SK-N-SH (cell line): ENCODE data around the gene IRF2. TPM values are rescaled to one million over a fixed set of nuclear protein-coding genes. Genes with fewer than 3 reads are reported as not detected.

Experiments
- CTCF ChIA-PET: fragments of 300-600, 350-600 bp; formaldehyde crosslinking; extraction: SDS; loops from one replicate; lab custom pipeline; 2021; lab: Yijun Ruan, JAX
- POLR2A ChIA-PET: fragments of 350-600 bp; sonication (Branson Sonifier 250); formaldehyde crosslinking; extraction: SDS; loops from one replicate; lab custom pipeline; 2020; ENCODE audit warnings: antibody characterized with exemption, inconsistent platforms; lab: Yijun Ruan, JAX
- DNase-seq: peaks from one replicate; pipeline ENCODE4 v3.0.0; 2012
- H2AFZ ChIP-seq: fragments of 200-600 bp; sonication (generic); 2 replicates; pipeline ENCODE4 v1.8.1; 2016; ENCODE audit warnings: antibody characterized with exemption, mild to moderate bottlenecking, low read depth
- H3F3A ChIP-seq: fragments of 200-600 bp; sonication (generic); replicated peaks from 2 replicates; pipeline ENCODE3; 2016; ENCODE audit warnings: antibody characterized with exemption, mild to moderate bottlenecking; ENCODE audit not compliant: insufficient read depth
- H3K27ac ChIP-seq, 2 experiments: fragments of 200-500 bp in 1 of 2; fragments of 200-600 bp in 1 of 2; sonication (Bioruptor generic) in 1 of 2; sonication (generic), shearing (Covaris generic) in 1 of 2; 2 replicates each; pipeline versions ENCODE4 v1.5.1 to v1.6.1; 2014 to 2016; ENCODE audit warnings: low read depth in 2 of 2, inconsistent platforms in 1 of 2, low read length in 1 of 2, mild to moderate bottlenecking in 1 of 2, mixed read lengths in 1 of 2
- H3K27me3 ChIP-seq: fragments of 200-600 bp; sonication (generic), shearing (Covaris generic); 2 replicates; pipeline ENCODE4 v1.6.1; 2016; ENCODE audit warnings: mixed run types; ENCODE audit not compliant: insufficient read depth
- H3K36me3 ChIP-seq, 2 experiments: fragments of 200-500 bp in 1 of 2; fragments of 200-600 bp in 1 of 2; sonication (Bioruptor generic) in 1 of 2; sonication (generic) in 1 of 2; replicated peaks in 1 of 2; 2 replicates each; pipeline versions ENCODE3 to v1.5.1; 2014 to 2016; ENCODE audit warnings: low read length in 1 of 2, mild to moderate bottlenecking in 1 of 2; ENCODE audit not compliant: insufficient read depth in 2 of 2, control insufficient read depth in 1 of 2
- H3K4me1 ChIP-seq, 2 experiments: fragments of 200-500 bp in 1 of 2; fragments of 200-600 bp in 1 of 2; sonication (Bioruptor generic) in 1 of 2; sonication (generic), shearing (Covaris generic) in 1 of 2; 2 replicates each; pipeline versions ENCODE4 v1.5.1 to v1.6.1; 2014 to 2016; ENCODE audit warnings: low read depth in 1 of 2, low read length in 1 of 2, mixed run types in 1 of 2; ENCODE audit not compliant: insufficient read depth in 2 of 2, control insufficient read depth in 1 of 2
- H3K4me2 ChIP-seq: fragments of 200-600 bp; sonication (generic), shearing (Covaris generic); 2 replicates; pipeline ENCODE4 v1.6.1; 2017; ENCODE audit warnings: mixed run types
- H3K4me3 ChIP-seq, 2 experiments: fragments of 200-500 bp in 1 of 2; fragments of 200-600 bp in 1 of 2; sonication (Bioruptor generic) in 1 of 2; sonication (generic), shearing (Covaris generic) in 1 of 2; 2 replicates each; pipeline versions ENCODE4 v1.5.1 to v1.8.1; 2014 to 2016; ENCODE audit warnings: low read depth in 2 of 2, inconsistent platforms in 1 of 2, low read length in 1 of 2, mild to moderate bottlenecking in 1 of 2, mixed read lengths in 1 of 2, moderate library complexity in 1 of 2
- H3K79me2 ChIP-seq: fragments of 200-600 bp; sonication (generic); 2 replicates; pipeline ENCODE4 v1.8.1; 2017; ENCODE audit warnings: mild to moderate bottlenecking; ENCODE audit not compliant: insufficient read depth
- H3K9ac ChIP-seq: fragments of 200-600 bp; sonication (generic); 2 replicates; pipeline ENCODE4 v1.6.1; 2017; ENCODE audit warnings: mixed run types
- H3K9me2 ChIP-seq: fragments of 200-600 bp; sonication (generic); 2 replicates; pipeline ENCODE4 v1.6.1; 2017; ENCODE audit warnings: mixed run types
- H3K9me3 ChIP-seq: fragments of 200-600 bp; sonication (generic); 2 replicates; pipeline ENCODE4 v1.6.1; 2017; ENCODE audit warnings: mixed run types, mild to moderate bottlenecking, moderate library complexity
- H4K20me1 ChIP-seq: fragments of 200-600 bp; sonication (generic); 2 replicates; pipeline ENCODE4 v1.6.1; 2017; ENCODE audit warnings: mild to moderate bottlenecking, mixed run types; ENCODE audit not compliant: insufficient read depth
- CHD2 ChIP-seq: fragments of 150-350 bp; IDR thresholded peaks from 2 replicates; pipeline ENCODE4 v1.6.1; 2018; ENCODE audit warnings: low read length; ENCODE audit not compliant: partially characterized antibody
- ELF1 ChIP-seq: IDR thresholded peaks from 2 replicates; pipeline ENCODE4 v1.4.0; 2012
- EP300 ChIP-seq, 2 experiments: IDR thresholded peaks; 2 replicates each; pipeline versions ENCODE4 v1.4.0 to v1.6.1; 2012; ENCODE audit warnings: borderline replicate concordance in 1 of 2, low read depth in 1 of 2, low read length in 1 of 2
- FOXM1 ChIP-seq: IDR thresholded peaks from 2 replicates; pipeline ENCODE4 v1.4.0; 2012; ENCODE audit warnings: low read depth, mild to moderate bottlenecking
- GATA2 ChIP-seq: sonication (generic); formaldehyde crosslinking; IDR thresholded peaks from 2 replicates; pipeline ENCODE4 v1.5.0; 2020; ENCODE audit warnings: mild to moderate bottlenecking, missing genetic modification reagents
- MEF2A ChIP-seq: IDR thresholded peaks from 2 replicates; pipeline ENCODE4 v1.4.0; 2012; ENCODE audit warnings: low read depth, borderline replicate concordance
- MXI1 ChIP-seq: IDR thresholded peaks from 2 replicates; pipeline ENCODE4 v1.6.1; 2012; ENCODE audit warnings: mild to moderate bottlenecking, low read depth, low read length, improper control_type of control experiment
- NFIC ChIP-seq: IDR thresholded peaks from 2 replicates; pipeline ENCODE4 v1.4.0; 2012; ENCODE audit warnings: borderline replicate concordance
- RFX5 ChIP-seq: IDR thresholded peaks from 2 replicates; pipeline ENCODE4 v1.6.1; 2012; ENCODE audit warnings: mild to moderate bottlenecking, improper control_type of control experiment, low read length
- SMC3 ChIP-seq: IDR thresholded peaks from 2 replicates; pipeline ENCODE4 v1.6.1; 2012; ENCODE audit warnings: low read depth, low read length, improper control_type of control experiment
- TAF1 ChIP-seq: IDR thresholded peaks from 2 replicates; pipeline ENCODE4 v1.6.1; 2012; ENCODE audit warnings: low read depth, mild to moderate bottlenecking, low read length, moderate library complexity, borderline replicate concordance
- TCF12 ChIP-seq: IDR thresholded peaks from 2 replicates; pipeline ENCODE4 v1.4.0; 2012
- WGBS: methylation state at CpG from one replicate; pipeline ENCODE4 v1.1.6; 2017; ENCODE audit warnings: low lambda C conversion rate; 5-methylcytosine and 5-hydroxymethylcytosine counted together
- polyA plus RNA-seq, 3 experiments: library from polyadenylated mRNA; depleted of rRNA; stranded (reverse); fragments of >200 nt; gene quantifications; 2 replicates each; pipeline ENCODE4 v1.2.3, GENCODE V29; 2012
- TF ChIP-seq, protein P1 (sequence below): fragments of 150-350 bp; IDR thresholded peaks from 2 replicates; pipeline ENCODE4 v1.6.1; 2016; ENCODE audit warnings: mild to moderate bottlenecking, low read depth, low read length
- TF ChIP-seq, protein P2 (sequence below): IDR thresholded peaks from 2 replicates; pipeline ENCODE4; 2012
- TF ChIP-seq, protein P3 (sequence below): IDR thresholded peaks from 2 replicates; pipeline ENCODE4 v1.4.0; 2012; ENCODE audit warnings: low read depth
- TF ChIP-seq, protein P4 (sequence below): fragments of 150-350 bp; IDR thresholded peaks from 2 replicates; pipeline ENCODE4 v1.6.1; 2017; ENCODE audit warnings: antibody characterized with exemption, low read length, low read depth, borderline replicate concordance
- TF ChIP-seq, protein P5 (sequence below): fragments of 200-600 bp; sonication (generic); IDR thresholded peaks from 2 replicates; pipeline ENCODE4 v1.6.1; 2017; ENCODE audit warnings: antibody characterized with exemption, mild to moderate bottlenecking, moderate library complexity

IRF2 gene
- polyA plus RNA-seq, 1 of the 3 experiments (the other 2 are of a cell fraction): 23.3 TPM

DNA sequence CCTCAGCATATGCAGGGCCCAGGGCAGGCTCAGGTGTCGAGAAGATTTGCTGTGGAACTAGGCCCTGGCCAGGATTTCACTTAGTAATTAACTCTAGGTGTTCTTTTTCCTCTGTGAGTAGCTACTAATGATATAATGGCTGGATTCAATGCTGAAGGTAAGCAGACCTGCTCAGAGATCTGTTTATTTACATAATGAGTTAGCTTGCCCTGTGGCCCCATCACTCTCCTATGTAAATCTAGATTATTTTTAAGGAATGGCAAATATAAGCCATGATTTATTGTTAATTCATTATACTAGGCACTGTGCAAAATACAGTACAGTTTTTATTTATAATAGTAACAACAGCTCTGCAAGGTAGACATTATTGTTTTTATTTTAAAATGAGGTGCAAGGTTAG, 117.2 kb downstream of the IRF2 start:
- CTCF ChIA-PET: interaction anchor here (1.0 to 1.3 kb wide), 2 partner anchors 14 to 93 kb away, joined by 3 to 5 read pairs; no protein-coding TSS in a partner anchor

DNA sequence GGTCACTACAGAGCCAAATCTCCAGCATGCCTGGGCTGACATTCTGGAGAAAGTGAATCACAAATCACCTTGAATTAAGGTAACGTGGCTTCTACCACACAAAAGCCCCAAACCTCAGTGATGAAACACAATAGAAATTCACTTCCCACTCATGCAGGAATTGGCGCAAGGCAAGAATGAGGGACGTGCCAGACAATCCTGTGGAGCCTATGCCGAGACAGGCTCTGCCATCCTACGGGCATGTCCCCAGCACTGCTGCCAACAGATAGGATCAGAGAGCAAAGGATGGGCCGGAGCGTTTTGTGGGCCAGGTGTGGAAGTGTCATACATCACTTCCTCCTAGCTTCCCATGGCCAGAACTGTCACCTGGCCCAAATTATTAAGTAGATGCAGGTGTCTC, 118.0 kb downstream of the IRF2 start:
- H3K79me2 ChIP-seq: no peaks in the 10 kb centered on the region
- H3F3A ChIP-seq: no peaks in the 10 kb centered on the region
- ChIA-PET POLR2A (no interaction called here), CTCF (interaction anchor here (1.0 to 1.3 kb wide), 2 partner anchors 13 to 92 kb away, joined by 3 to 5 read pairs; no protein-coding TSS in a partner anchor)
- H4K20me1 ChIP-seq: no peaks in the 10 kb centered on the region
- no peaks in the 10 kb centered on the region for H3K27me3 ChIP-seq
- no peaks in the 10 kb centered on the region for H3K36me3 ChIP-seq
- WGBS: 97% methylated on average over 7 of the region's 7 CpGs
- H3K4me1 ChIP-seq: peaks cover 4 to 25% of the 10 kb centered on the region in 2 experiments; a peak in 2 of 4 replicates
- no peak for DNase-seq
- H3K9me2 ChIP-seq: no peaks in the 10 kb centered on the region
- H3K9ac ChIP-seq: no peak overlapping the region
- H3K9me3 ChIP-seq: no peaks in the 10 kb centered on the region
- TF ChIP-seq MEF2A: no peak
- H3K27ac ChIP-seq: no peak overlapping the region
- H2AFZ ChIP-seq: no peak overlapping the region
- H3K4me3 ChIP-seq: no peak overlapping the region
- H3K4me2 ChIP-seq: no peak overlapping the region

More for the DNA sequence above, 117.2 kb downstream of the IRF2 start:
- TF ChIP-seq MXI1 (no peak), SMC3 (no peak), GATA2 (CRISPR knock-in tag) (no peak), TAF1 (no peak), FOXM1 (no peak)
- TF ChIP-seq, protein P1, sequence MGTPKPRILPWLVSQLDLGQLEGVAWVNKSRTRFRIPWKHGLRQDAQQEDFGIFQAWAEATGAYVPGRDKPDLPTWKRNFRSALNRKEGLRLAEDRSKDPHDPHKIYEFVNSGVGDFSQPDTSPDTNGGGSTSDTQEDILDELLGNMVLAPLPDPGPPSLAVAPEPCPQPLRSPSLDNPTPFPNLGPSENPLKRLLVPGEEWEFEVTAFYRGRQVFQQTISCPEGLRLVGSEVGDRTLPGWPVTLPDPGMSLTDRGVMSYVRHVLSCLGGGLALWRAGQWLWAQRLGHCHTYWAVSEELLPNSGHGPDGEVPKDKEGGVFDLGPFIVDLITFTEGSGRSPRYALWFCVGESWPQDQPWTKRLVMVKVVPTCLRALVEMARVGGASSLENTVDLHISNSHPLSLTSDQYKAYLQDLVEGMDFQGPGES: no peak
- Histone ChIP-seq H3K9me2 (no peaks in the 10 kb centered on the region), H3K9me3 (no peaks in the 10 kb centered on the region), H3F3A (no peaks in the 10 kb centered on the region), H3K79me2 (no peaks in the 10 kb centered on the region), H3K36me3 (no peaks in the 10 kb centered on the region), H3K27me3 (no peaks in the 10 kb centered on the region), H3K4me1 (peaks cover 4 to 25% of the 10 kb centered on the region in 2 experiments; a peak in 2 of 4 replicates), H3K4me3 (no peak overlapping the region), H4K20me1 (no peaks in the 10 kb centered on the region), H2AFZ (no peak overlapping the region), H3K9ac (no peak overlapping the region), H3K4me2 (no peak overlapping the region), H3K27ac (no peak overlapping the region)
- POLR2A ChIA-PET: no interaction called here
- 100% methylated on average over 1 of the region's 1 CpG for WGBS
- DNase-seq: no peak

DNA sequence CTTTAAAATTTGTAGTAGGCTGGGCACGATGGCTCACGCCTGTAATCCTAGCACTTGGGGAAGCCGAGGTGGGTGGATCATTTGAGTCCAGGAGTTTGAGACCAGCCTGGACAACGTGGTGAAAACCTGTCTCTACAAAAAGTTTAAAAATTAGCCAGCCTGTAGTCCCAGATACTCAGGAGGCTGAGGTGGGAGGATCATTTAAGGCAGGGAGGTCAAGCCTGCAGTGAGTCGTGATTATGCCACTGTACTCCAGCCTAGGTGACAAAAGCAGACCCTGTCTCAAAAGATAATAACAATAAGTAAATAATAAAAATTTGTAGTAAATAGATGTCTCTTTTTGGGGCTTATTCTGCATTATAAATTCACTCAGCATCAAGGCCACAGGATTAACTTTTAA, 118.5 kb downstream of the IRF2 start:
- Histone ChIP-seq H3K79me2 (no peaks in the 10 kb centered on the region), H4K20me1 (no peaks in the 10 kb centered on the region), H3K36me3 (no peaks in the 10 kb centered on the region), H3K4me2 (no peak overlapping the region), H3K27ac (peak overlapping the region in 1 of 2 experiments; percentile 56; a peak in 2 of 4 replicates), H3K4me3 (no peak overlapping the region), H3K9me2 (no peaks in the 10 kb centered on the region), H3K9me3 (no peaks in the 10 kb centered on the region), H3F3A (no peaks in the 10 kb centered on the region), H2AFZ (peak overlapping the region; percentile 76), H3K4me1 (peaks cover 4 to 25% of the 10 kb centered on the region in 2 experiments; a peak in 2 of 4 replicates), H3K27me3 (no peaks in the 10 kb centered on the region), H3K9ac (no peak overlapping the region)
- POLR2A ChIA-PET: no interaction called here
- CTCF ChIA-PET: no interaction called here
- no peak for DNase-seq
- 84% methylated on average over 5 of the region's 5 CpGs for WGBS
- TF ChIP-seq TCF12: no peak
- no peak for TF ChIP-seq CHD2
- TF ChIP-seq, protein P2, sequence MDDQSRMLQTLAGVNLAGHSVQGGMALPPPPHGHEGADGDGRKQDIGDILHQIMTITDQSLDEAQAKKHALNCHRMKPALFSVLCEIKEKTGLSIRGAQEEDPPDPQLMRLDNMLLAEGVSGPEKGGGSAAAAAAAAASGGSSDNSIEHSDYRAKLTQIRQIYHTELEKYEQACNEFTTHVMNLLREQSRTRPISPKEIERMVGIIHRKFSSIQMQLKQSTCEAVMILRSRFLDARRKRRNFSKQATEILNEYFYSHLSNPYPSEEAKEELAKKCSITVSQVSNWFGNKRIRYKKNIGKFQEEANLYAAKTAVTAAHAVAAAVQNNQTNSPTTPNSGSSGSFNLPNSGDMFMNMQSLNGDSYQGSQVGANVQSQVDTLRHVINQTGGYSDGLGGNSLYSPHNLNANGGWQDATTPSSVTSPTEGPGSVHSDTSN: no peak
- TF ChIP-seq, protein P3, sequence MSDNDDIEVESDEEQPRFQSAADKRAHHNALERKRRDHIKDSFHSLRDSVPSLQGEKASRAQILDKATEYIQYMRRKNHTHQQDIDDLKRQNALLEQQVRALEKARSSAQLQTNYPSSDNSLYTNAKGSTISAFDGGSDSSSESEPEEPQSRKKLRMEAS: no peak
- TF ChIP-seq, protein P4, sequence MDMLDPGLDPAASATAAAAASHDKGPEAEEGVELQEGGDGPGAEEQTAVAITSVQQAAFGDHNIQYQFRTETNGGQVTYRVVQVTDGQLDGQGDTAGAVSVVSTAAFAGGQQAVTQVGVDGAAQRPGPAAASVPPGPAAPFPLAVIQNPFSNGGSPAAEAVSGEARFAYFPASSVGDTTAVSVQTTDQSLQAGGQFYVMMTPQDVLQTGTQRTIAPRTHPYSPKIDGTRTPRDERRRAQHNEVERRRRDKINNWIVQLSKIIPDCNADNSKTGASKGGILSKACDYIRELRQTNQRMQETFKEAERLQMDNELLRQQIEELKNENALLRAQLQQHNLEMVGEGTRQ: no peak
- no peak for TF ChIP-seq ELF1
- TF ChIP-seq EP300 (IDR thresholded peaks at IDR 0.05; ENCODE audit: borderline replicate concordance in 1 of 2, low read depth in 1 of 2, low read length in 1 of 2): no peak
- TF ChIP-seq, protein P5, sequence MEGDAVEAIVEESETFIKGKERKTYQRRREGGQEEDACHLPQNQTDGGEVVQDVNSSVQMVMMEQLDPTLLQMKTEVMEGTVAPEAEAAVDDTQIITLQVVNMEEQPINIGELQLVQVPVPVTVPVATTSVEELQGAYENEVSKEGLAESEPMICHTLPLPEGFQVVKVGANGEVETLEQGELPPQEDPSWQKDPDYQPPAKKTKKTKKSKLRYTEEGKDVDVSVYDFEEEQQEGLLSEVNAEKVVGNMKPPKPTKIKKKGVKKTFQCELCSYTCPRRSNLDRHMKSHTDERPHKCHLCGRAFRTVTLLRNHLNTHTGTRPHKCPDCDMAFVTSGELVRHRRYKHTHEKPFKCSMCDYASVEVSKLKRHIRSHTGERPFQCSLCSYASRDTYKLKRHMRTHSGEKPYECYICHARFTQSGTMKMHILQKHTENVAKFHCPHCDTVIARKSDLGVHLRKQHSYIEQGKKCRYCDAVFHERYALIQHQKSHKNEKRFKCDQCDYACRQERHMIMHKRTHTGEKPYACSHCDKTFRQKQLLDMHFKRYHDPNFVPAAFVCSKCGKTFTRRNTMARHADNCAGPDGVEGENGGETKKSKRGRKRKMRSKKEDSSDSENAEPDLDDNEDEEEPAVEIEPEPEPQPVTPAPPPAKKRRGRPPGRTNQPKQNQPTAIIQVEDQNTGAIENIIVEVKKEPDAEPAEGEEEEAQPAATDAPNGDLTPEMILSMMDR: no peak
- no peak for TF ChIP-seq NFIC
- no peak for TF ChIP-seq RFX5
- TF ChIP-seq MEF2A: no peak
